DMS 273 treated with DMSO at 0.1 percent for 48 hours (cell line): ENCODE results near the gene TTC38.
"Not testable (repeated sequence)": the region's sequence is repeated elsewhere in the genome, so short reads cannot be mapped to it uniquely, and the experiment has no call there.

Experiments
- DNase-seq: peaks from one replicate; lab custom pipeline; 2025; lab: John Stamatoyannopoulos, UW

Gene TTC38

GRCh38 chr22:46296257-46297150 is 28.7 kb downstream of the TTC38 start, which contains the start of gene GTSE1:
Gene GTSE1 (plus strand): TSS chr22:46296870. CDS start chr22:46297401, 531 bp downstream.
- peak; percentile 80 for DNase-seq

GRCh38 chr22:46297151-46297812 is 29.5 kb downstream of the TTC38 start:
- DNase-seq, result no peak

GRCh38 chr22:46299101-46299500 is 31.3 kb downstream of the TTC38 start:
- no peak for DNase-seq

- DNase-seq, result no peak
These were observed 32.7 kb downstream of the TTC38 start for GRCh38 chr22:46300491-46300890.

GRCh38 chr22:46303347-46303965 is 35.6 kb downstream of the TTC38 start:
- no peak for DNase-seq

- DNase-seq, result no peak
These were observed 40.6 kb downstream of the TTC38 start for GRCh38 chr22:46308283-46308988.

- DNase-seq, result no peak
These were observed 41.8 kb downstream of the TTC38 start for GRCh38 chr22:46309526-46310085.

GRCh38 chr22:46312056-46312455 is 44.2 kb downstream of the TTC38 start:
- no peak for DNase-seq

GRCh38 chr22:46312848-46313247 is 45.0 kb downstream of the TTC38 start:
- not testable (repeated sequence) for DNase-seq

GRCh38 chr22:46315976-46316375 is 48.2 kb downstream of the TTC38 start:
- no peak for DNase-seq

GRCh38 chr22:46317646-46318045 is 49.8 kb downstream of the TTC38 start:
- DNase-seq, result no peak

GRCh38 chr22:46318576-46318975 is 50.8 kb downstream of the TTC38 start:
- no peak for DNase-seq

- DNase-seq, result no peak
These were observed 51.5 kb downstream of the TTC38 start for GRCh38 chr22:46319319-46319718.

GRCh38 chr22:46320166-46320710 is 52.4 kb downstream of the TTC38 start:
- DNase-seq, result no peak

- DNase-seq, result no peak
These were observed 53.0 kb downstream of the TTC38 start for GRCh38 chr22:46320716-46321386.

- no peak for DNase-seq
These were observed 54.9 kb downstream of the TTC38 start for GRCh38 chr22:46322711-46323110.

GRCh38 chr22:46323162-46323561 is 55.4 kb downstream of the TTC38 start:
- DNase-seq, result no peak

GRCh38 chr22:46326066-46326680 is 58.4 kb downstream of the TTC38 start:
- DNase-seq, result no peak

GRCh38 chr22:46327691-46328465 is 60.1 kb downstream of the TTC38 start:
- no peak for DNase-seq

GRCh38 chr22:46328797-46329196 is 61.0 kb downstream of the TTC38 start:
- DNase-seq, result no peak
